Measurements from ENCODE around the gene SLCO2A1. TPM values are rescaled to one million over a fixed set of nuclear protein-coding genes. Genes with fewer than 3 reads are reported as not detected.

SLCO2A1 gene
- total RNA-seq, 8 experiments from 2014 or later = 0.16 to 9.0 (median 1.5) TPM

- no peak overlapping the region for H3K27ac ChIP-seq
- no peak overlapping the region for H3K4me3 ChIP-seq
- 0 to 80% (median 12%) methylated on average over 1 to 5 of the region's 5 CpGs; no CpG with 5 or more reads in 3 of the 10 experiments for WGBS, 10 experiments
- ATAC-seq (replicated peaks in 6 of 8) = peak in 3 of 8 experiments; percentile 75 to 90 (median 86)
- no peaks in the 10 kb centered on the region for H3K4me1 ChIP-seq (replicated peaks in 1 of 2)
- in situ Hi-C loops (cut with MboI; ENCODE audit: low pct_unique_long_range_greater_than_20kb in 2 of 9, low sequenced_read_pairs in 9 of 9, unreplicated experiment in 9 of 9) = no loop called here
These were observed 59.4 kb downstream of the SLCO2A1 start for GRCh38 chr3:133970339-133970738.

- Histone ChIP-seq H3K4me1 (replicated peaks in 1 of 2) (no peaks in the 10 kb centered on the region), H3K4me3 (no peak overlapping the region), H3K27ac (no peak overlapping the region)
- no peak for ATAC-seq (replicated peaks in 6 of 8)
- in situ Hi-C loops (cut with MboI; ENCODE audit: low pct_unique_long_range_greater_than_20kb in 2 of 9, low sequenced_read_pairs in 9 of 9, unreplicated experiment in 9 of 9) = no loop called here
- 60 to 97% (median 77%) methylated on average over 1 to 10 of the region's 15 CpGs for WGBS, 10 experiments
These were observed 61.5 kb downstream of the SLCO2A1 start for GRCh38 chr3:133967992-133968892.

GRCh38 chr3:133966954-133967353, 62.8 kb downstream of the SLCO2A1 start:
- no peak for ATAC-seq (replicated peaks in 6 of 8)
- Histone ChIP-seq H3K27ac (no peak overlapping the region), H3K4me1 (replicated peaks in 1 of 2) (no peaks in the 10 kb centered on the region), H3K4me3 (no peak overlapping the region)
- in situ Hi-C loops (cut with MboI; ENCODE audit: low pct_unique_long_range_greater_than_20kb in 2 of 9, low sequenced_read_pairs in 9 of 9, unreplicated experiment in 9 of 9) = no loop called here
- 60 to 100% (median 83%) methylated on average over 1 to 2 of the region's 4 CpGs; no CpG with 5 or more reads in 5 of the 10 experiments for WGBS, 10 experiments

GRCh38 chr3:133965906-133966305, 63.8 kb downstream of the SLCO2A1 start:
- no peak overlapping the region for H3K27ac ChIP-seq
- no peak overlapping the region for H3K4me3 ChIP-seq
- in situ Hi-C loops (cut with MboI; ENCODE audit: low pct_unique_long_range_greater_than_20kb in 2 of 9, low sequenced_read_pairs in 9 of 9, unreplicated experiment in 9 of 9) = no loop called here
- WGBS, 10 experiments = 40 to 100% (median 79%) methylated on average over 1 to 4 of the region's 4 CpGs; no CpG with 5 or more reads in 3 of the 10 experiments
- no peaks in the 10 kb centered on the region for H3K4me1 ChIP-seq (replicated peaks in 1 of 2)
- no peak for ATAC-seq (replicated peaks in 6 of 8)

- WGBS, 10 experiments = 7 to 96% (median 90%) methylated on average over 2 to 8 of the region's 12 CpGs; no CpG with 5 or more reads in 2 of the 10 experiments
- Histone ChIP-seq H3K27ac (no peak overlapping the region), H3K4me1 (replicated peaks in 1 of 2) (no peaks in the 10 kb centered on the region), H3K4me3 (no peak overlapping the region)
- ATAC-seq (replicated peaks in 6 of 8) = peak in 1 of 8 experiments; percentile 7
- in situ Hi-C loops (cut with MboI; ENCODE audit: low pct_unique_long_range_greater_than_20kb in 2 of 9, low sequenced_read_pairs in 9 of 9, unreplicated experiment in 9 of 9) = no loop called here
These were observed 64.6 kb downstream of the SLCO2A1 start for GRCh38 chr3:133965013-133965570.

- Histone ChIP-seq H3K4me1 (replicated peaks in 1 of 2) (no peaks in the 10 kb centered on the region), H3K27ac (no peak overlapping the region), H3K4me3 (no peak overlapping the region)
- ATAC-seq (replicated peaks in 6 of 8) = no peak
- WGBS, 10 experiments = 21 to 100% (median 59%) methylated on average over 1 to 2 of the region's 3 CpGs; no CpG with 5 or more reads in 6 of the 10 experiments
- in situ Hi-C loops (cut with MboI; ENCODE audit: low pct_unique_long_range_greater_than_20kb in 2 of 9, low sequenced_read_pairs in 9 of 9, unreplicated experiment in 9 of 9) = no loop called here
These were observed 65.2 kb downstream of the SLCO2A1 start for GRCh38 chr3:133964547-133964946.

GRCh38 chr3:133963657-133964396, 65.9 kb downstream of the SLCO2A1 start:
- Histone ChIP-seq H3K27ac (no peak overlapping the region), H3K4me3 (no peak overlapping the region), H3K4me1 (replicated peaks in 1 of 2) (no peaks in the 10 kb centered on the region)
- WGBS, 10 experiments = 50 to 100% (median 79%) methylated on average over 2 to 7 of the region's 7 CpGs
- ATAC-seq (replicated peaks in 6 of 8) = peak in 2 of 8 experiments; percentile 3 to 8
- in situ Hi-C loops (cut with MboI; ENCODE audit: low pct_unique_long_range_greater_than_20kb in 2 of 9, low sequenced_read_pairs in 9 of 9, unreplicated experiment in 9 of 9) = no loop called here

GRCh38 chr3:133962849-133963248, 66.9 kb downstream of the SLCO2A1 start:
- no peak overlapping the region for H3K4me3 ChIP-seq
- H3K27ac ChIP-seq = no peak overlapping the region
- H3K4me1 ChIP-seq (replicated peaks in 1 of 2) = no peaks in the 10 kb centered on the region
- ATAC-seq (replicated peaks in 6 of 8) = peak; percentile 33 to 99 (median 73)
- in situ Hi-C loops (cut with MboI; ENCODE audit: low pct_unique_long_range_greater_than_20kb in 2 of 9, low sequenced_read_pairs in 9 of 9, unreplicated experiment in 9 of 9) = no loop called here
- WGBS, 10 experiments = 0% methylated on average over 1 of the region's 2 CpGs; no CpG with 5 or more reads in 6 of the 10 experiments

- WGBS, 10 experiments = 40 to 90% (median 64%) methylated on average over 1 to 5 of the region's 5 CpGs; no CpG with 5 or more reads in 1 of the 10 experiments
These were observed 71.5 kb downstream of the SLCO2A1 start for GRCh38 chr3:133958071-133958805.

GRCh38 chr3:133956982-133957381, 72.7 kb downstream of the SLCO2A1 start:
- WGBS, 10 experiments = 59 to 100% (median 86%) methylated on average over 1 to 4 of the region's 6 CpGs; no CpG with 5 or more reads in 3 of the 10 experiments
- ATAC-seq (replicated peaks in 6 of 8) = no peak
- H3K4me1 ChIP-seq (replicated peaks in 1 of 2) = peaks cover 0 to 2% of the 10 kb centered on the region in 2 donors
- no peak overlapping the region for H3K4me3 ChIP-seq
- in situ Hi-C loops (cut with MboI; ENCODE audit: low pct_unique_long_range_greater_than_20kb in 2 of 9, low sequenced_read_pairs in 9 of 9, unreplicated experiment in 9 of 9) = no loop called here
- H3K27ac ChIP-seq = no peak overlapping the region

More at GRCh38 chr3:133958071-133958805, 71.5 kb downstream of the SLCO2A1 start:
- ATAC-seq (replicated peaks in 6 of 8) = no peak
- H3K4me1 ChIP-seq (replicated peaks in 1 of 2) = peaks cover 0 to 2% of the 10 kb centered on the region in 2 donors
- no peak overlapping the region for H3K4me3 ChIP-seq
- in situ Hi-C loops (cut with MboI; ENCODE audit: low pct_unique_long_range_greater_than_20kb in 2 of 9, low sequenced_read_pairs in 9 of 9, unreplicated experiment in 9 of 9) = no loop called here
- no peak overlapping the region for H3K27ac ChIP-seq

- Histone ChIP-seq H3K27ac (no peak overlapping the region), H3K4me3 (no peak overlapping the region), H3K4me1 (replicated peaks in 1 of 2) (peaks cover 0 to 2% of the 10 kb centered on the region in 2 donors)
- 0 to 83% (median 28%) methylated on average over 1 to 5 of the region's 6 CpGs; no CpG with 5 or more reads in 2 of the 10 experiments for WGBS, 10 experiments
- peak in 4 of 8 experiments; percentile 46 to 82 (median 63) for ATAC-seq (replicated peaks in 6 of 8)
- in situ Hi-C loops (cut with MboI; ENCODE audit: low pct_unique_long_range_greater_than_20kb in 2 of 9, low sequenced_read_pairs in 9 of 9, unreplicated experiment in 9 of 9) = no loop called here
These were observed 73.4 kb downstream of the SLCO2A1 start for GRCh38 chr3:133956353-133956752.

- ATAC-seq (replicated peaks in 6 of 8) = peak in 3 of 8 experiments; percentile 29 to 80 (median 50)
- in situ Hi-C loops (cut with MboI; ENCODE audit: low pct_unique_long_range_greater_than_20kb in 2 of 9, low sequenced_read_pairs in 9 of 9, unreplicated experiment in 9 of 9) = no loop called here
- Histone ChIP-seq H3K4me3 (no peak overlapping the region), H3K4me1 (replicated peaks in 1 of 2) (peaks cover 0 to 2% of the 10 kb centered on the region in 2 donors), H3K27ac (no peak overlapping the region)
- 60 to 100% (median 86%) methylated on average over 1 to 5 of the region's 10 CpGs; no CpG with 5 or more reads in 5 of the 10 experiments for WGBS, 10 experiments
These were observed 73.8 kb downstream of the SLCO2A1 start for GRCh38 chr3:133955892-133956291.
